ENCODE data around the gene TGFBR3L. TPM values are rescaled to one million over a fixed set of nuclear protein-coding genes. Genes with fewer than 3 reads are reported as not detected.

The TGFBR3L gene
- total and polyA plus RNA-seq, 10 of the 15 experiments (the other 5 are each of a cell fraction or from before 2014, with no cell fraction given), result 0.20 to 0.23 TPM; not detected in 8

GRCh38 chr19:7883796-7884570, 30.6 kb upstream of the TGFBR3L start (continued):
- TF ChIP-seq MLLT1 (IDR thresholded peaks at IDR 0.05), result no peak

- ChIA-PET CTCF (interaction anchor here (0.8 to 1.3 kb wide), 2 partner anchors 17 to 33 kb away, joined by 5 read pairs; no protein-coding TSS in a partner anchor), POLR2A (interaction anchor here (0.7 kb wide), 1 partner anchor 1202 kb away, joined by 3 read pairs; no protein-coding TSS in a partner anchor), RAD21 (ENCODE audit: unreplicated experiment) (no interaction called here), SMC1A (ENCODE audit: uncharacterized antibody, unreplicated experiment) (no interaction called here)
- Histone ChIP-seq H3K9ac (ENCODE audit: control insufficient read depth, insufficient read depth, low read length) (no peak overlapping the region), H3K27ac (ENCODE audit: control insufficient read depth, insufficient read depth) (no peak overlapping the region), H3K79me2 (ENCODE audit: control insufficient read depth, insufficient read depth, low read length) (no peaks in the 10 kb centered on the region), H3K9me3 (replicated peaks; ENCODE audit: control insufficient read depth, insufficient read depth, low read length) (no peaks in the 10 kb centered on the region), H2AFZ (ENCODE audit: control insufficient read depth, low read depth, low read length) (no peak overlapping the region), H4K20me1 (ENCODE audit: control insufficient read depth, insufficient read depth) (no peaks in the 10 kb centered on the region), H3K4me1 (ENCODE audit: control insufficient read depth, insufficient read depth, low read length) (no peaks in the 10 kb centered on the region), H3K27me3 (replicated peaks in 1 of 2; ENCODE audit: control insufficient read depth in 2 of 2, insufficient read depth in 2 of 2, low read length in 1 of 2) (peaks cover 0 to 2% of the 10 kb centered on the region in 2 experiments; a peak in 2 of 4 replicates), H3K4me3 (no peak overlapping the region), H3K36me3 (ENCODE audit: control insufficient read depth in 2 of 2, insufficient read depth in 2 of 2, low read length in 1 of 2) (no peaks in the 10 kb centered on the region), H3K4me2 (ENCODE audit: control insufficient read depth, insufficient read depth) (no peak overlapping the region)
- in situ Hi-C loops (cut with MboI) (no loop called here), intact Hi-C loops (cut with micrococcal nuclease; ENCODE audit: unreplicated experiment) (no loop called here)
- FAIRE-seq, result no peak
- no peak for DNase-seq (ENCODE audit: low read depth, low spot score)
- 73% methylated on average over 8 of the region's 8 CpGs for WGBS (ENCODE audit: insufficient coverage, insufficient replicate concordance, low lambda C conversion rate, missing lambda C conversion rate)
- no peak for ATAC-seq
- no TSS peak for BruUV-seq (replicated peaks)
- TF ChIP-seq CBFB (IDR thresholded peaks at IDR 0.05; ENCODE audit: low read depth), result no peak
- no peak for TF ChIP-seq TCF12 (IDR thresholded peaks at IDR 0.05; ENCODE audit: low read depth, low read length)
- TF ChIP-seq RAD21 (IDR thresholded peaks at IDR 0.05; ENCODE audit: insufficient read depth, low read depth, low read length), result no peak
- no peak for TF ChIP-seq BCLAF1 (IDR thresholded peaks at IDR 0.05)
- no peak for TF ChIP-seq USF1 (IDR thresholded peaks at IDR 0.05; ENCODE audit: borderline replicate concordance, extremely low read length, insufficient read depth, low read depth, low read length)
- TF ChIP-seq ZNF274 (IDR thresholded peaks at IDR 0.05; ENCODE audit: insufficient read depth, insufficient read length), result no peak
- TF ChIP-seq E2F4 (IDR thresholded peaks at IDR 0.05; ENCODE audit: low read depth, low read length), result no peak
- no peak for TF ChIP-seq ZBTB40 (IDR thresholded peaks at IDR 0.05; ENCODE audit: borderline replicate concordance)
- no peak for TF ChIP-seq HDAC2 (IDR thresholded peaks at IDR 0.05)
- no peak for TF ChIP-seq NBN (IDR thresholded peaks at IDR 0.05)
Measured at GRCh38 chr19:7885818-7886217, 28.8 kb upstream of the TGFBR3L start.

All from GM12878 (cell line).